ENCODE measurements around the gene IQCK. TPM values are rescaled to one million over a fixed set of nuclear protein-coding genes. Genes with fewer than 3 reads are reported as not detected.

IQCK gene
- total RNA-seq, 2 experiments from 2014 or later = 1.6 to 2.1 TPM

GRCh38 chr16:19907161-19907992 is 189.3 kb downstream of the IQCK start:
- no peaks in the 10 kb centered on the region for H3K36me3 Mint-ChIP-seq
- peaks cover 8% of the 10 kb centered on the region for H3K27me3 Mint-ChIP-seq
- peak; percentile 87 for ATAC-seq (ENCODE audit: low read depth)
- H3K9me3 Mint-ChIP-seq = no peaks in the 10 kb centered on the region
- POLR2A ChIA-PET = no interaction called here
- H3K4me1 Mint-ChIP-seq = peaks cover 9% of the 10 kb centered on the region
- peak; percentile 76 for DNase-seq
- peak overlapping the region; percentile 57 for H3K4me3 Mint-ChIP-seq
- H3K27ac Mint-ChIP-seq = no peak overlapping the region

Other genes with a start within 250 kb of the IQCK start
- 10 to 100 TPM; 22.0 to 22.6 TPM for gene GDE1, start 196.2 kb upstream of the IQCK start, total RNA-seq
- 10 to 100 TPM; 35.2 to 38.1 TPM for gene CCP110, start 194.3 kb upstream of the IQCK start, total RNA-seq
- 10 to 100 TPM; 50.2 to 55.6 TPM for gene VPS35L, start 162.6 kb upstream of the IQCK start, total RNA-seq
- gene KNOP1, start within 50 bp of the IQCK start, total RNA-seq = 10 to 100 TPM; 17.4 to 17.9 TPM
- under 1 TPM in 1 of 2 experiments, not detected in 1; 0.09 TPM for gene GPRC5B, start 166.6 kb downstream of the IQCK start, total RNA-seq

Data from activated naive CD8-positive, alpha-beta T cell treated with anti-CD3 and anti-CD28 coated beads, Interleukin-2, amount 10 ng/mL, durations not matched to agents 7 days and 5 days (primary cell).